Activated T-cell treated with anti-CD3 and anti-CD28 coated beads, Interleukin-2, amount 50 U/mL, for 24 hours (primary cell): Measurements from ENCODE around the gene PYGO2.

Experiments used
- DNase-seq: peaks from one replicate; pipeline ENCODE4 v3.0.0-alpha.2; 2020
- H3K27ac Mint-ChIP-seq: 2 replicates; pipeline ENCODE4 v1.8.0; 2020; ENCODE audit warnings: mild to moderate bottlenecking, mixed read lengths
- H3K27me3 Mint-ChIP-seq: 2 replicates; pipeline ENCODE4 v1.8.0; 2020; ENCODE audit warnings: mixed read lengths
- H3K36me3 Mint-ChIP-seq: 2 replicates; pipeline ENCODE4 v1.8.0; 2020; ENCODE audit warnings: low read depth, mixed read lengths
- H3K4me1 Mint-ChIP-seq: 2 replicates; pipeline ENCODE4 v1.8.0; 2020; ENCODE audit warnings: low read depth, mixed read lengths
- H3K4me3 Mint-ChIP-seq: 2 replicates; pipeline ENCODE4 v1.8.0; 2020; ENCODE audit warnings: mild to moderate bottlenecking, moderate library complexity, mixed read lengths
- H3K9me3 Mint-ChIP-seq: 2 replicates; pipeline ENCODE4 v1.8.0; 2020; ENCODE audit warnings: mixed read lengths

The PYGO2 gene

GRCh38 chr1:154975409-154976059 lies 14.0 kb upstream of the PYGO2 start:
- peaks cover 32% of the 10 kb centered on the region for H3K4me1 Mint-ChIP-seq
- peak; percentile 78 for DNase-seq

GRCh38 chr1:154974808-154975408 lies 13.3 kb upstream of the PYGO2 start:
- H3K27ac Mint-ChIP-seq: no peak overlapping the region
- H3K4me3 Mint-ChIP-seq: no peak overlapping the region
- H3K9me3 Mint-ChIP-seq: no peaks in the 10 kb centered on the region
- H3K4me1 Mint-ChIP-seq: peaks cover 32% of the 10 kb centered on the region
- DNase-seq: peak; percentile 94
- peaks cover 19% of the 10 kb centered on the region for H3K36me3 Mint-ChIP-seq
- no peaks in the 10 kb centered on the region for H3K27me3 Mint-ChIP-seq

More at GRCh38 chr1:154975409-154976059, 14.0 kb upstream of the PYGO2 start:
- no peaks in the 10 kb centered on the region for H3K9me3 Mint-ChIP-seq
- H3K27ac Mint-ChIP-seq: no peak overlapping the region
- peaks cover 19% of the 10 kb centered on the region for H3K36me3 Mint-ChIP-seq
- no peaks in the 10 kb centered on the region for H3K27me3 Mint-ChIP-seq
- no peak overlapping the region for H3K4me3 Mint-ChIP-seq

GRCh38 chr1:154974102-154974807 lies 12.7 kb upstream of the PYGO2 start, which contains the start of gene CKS1B:
CKS1B (plus strand) TSS chr1:154974681; CDS start chr1:154974746, 65 bp downstream.
- H3K27ac Mint-ChIP-seq: no peak within 1 kb of the TSS
- no peaks in the 10 kb centered on the region for H3K9me3 Mint-ChIP-seq
- peaks cover 24% of the 10 kb centered on the region for H3K36me3 Mint-ChIP-seq
- H3K4me1 Mint-ChIP-seq: peaks cover 35% of the 10 kb centered on the region
- no peaks in the 10 kb centered on the region for H3K27me3 Mint-ChIP-seq
- no peak within 1 kb of the TSS for H3K4me3 Mint-ChIP-seq
- DNase-seq: no peak

GRCh38 chr1:154973344-154974101 lies 11.9 kb upstream of the PYGO2 start:
- no peaks in the 10 kb centered on the region for H3K27me3 Mint-ChIP-seq
- no peak overlapping the region for H3K27ac Mint-ChIP-seq
- peaks cover 39% of the 10 kb centered on the region for H3K4me1 Mint-ChIP-seq
- peak; percentile 93 for DNase-seq
- no peak overlapping the region for H3K4me3 Mint-ChIP-seq
- no peaks in the 10 kb centered on the region for H3K9me3 Mint-ChIP-seq
- peaks cover 31% of the 10 kb centered on the region for H3K36me3 Mint-ChIP-seq

- H3K27me3 Mint-ChIP-seq: no peaks in the 10 kb centered on the region
- H3K4me1 Mint-ChIP-seq: peaks cover 37% of the 10 kb centered on the region
- no peaks in the 10 kb centered on the region for H3K9me3 Mint-ChIP-seq
- no peak overlapping the region for H3K27ac Mint-ChIP-seq
- DNase-seq: no peak
- H3K36me3 Mint-ChIP-seq: peaks cover 39% of the 10 kb centered on the region
- H3K4me3 Mint-ChIP-seq: no peak overlapping the region
These were observed 11.1 kb upstream of the PYGO2 start for GRCh38 chr1:154972517-154973343.

- Mint-ChIP-seq H3K27ac (no peak overlapping the region), H3K4me3 (no peak overlapping the region), H3K36me3 (peaks cover 45% of the 10 kb centered on the region), H3K4me1 (peaks cover 33% of the 10 kb centered on the region), H3K9me3 (no peaks in the 10 kb centered on the region), H3K27me3 (no peaks in the 10 kb centered on the region)
- DNase-seq: no peak
These were observed 10.6 kb upstream of the PYGO2 start for GRCh38 chr1:154972213-154972516.

GRCh38 chr1:154971341-154971998 lies 9.9 kb upstream of the PYGO2 start:
- peak overlapping the region; percentile 88 for H3K27ac Mint-ChIP-seq
- H3K36me3 Mint-ChIP-seq: peaks cover 52% of the 10 kb centered on the region
- peak overlapping the region; percentile 27 for H3K4me3 Mint-ChIP-seq
- H3K27me3 Mint-ChIP-seq: no peaks in the 10 kb centered on the region
- no peaks in the 10 kb centered on the region for H3K9me3 Mint-ChIP-seq
- peaks cover 33% of the 10 kb centered on the region for H3K4me1 Mint-ChIP-seq
- DNase-seq: no peak

- Mint-ChIP-seq H3K27ac (peak within 1 kb of the TSS; percentile 88), H3K4me1 (peaks cover 33% of the 10 kb centered on the region), H3K9me3 (no peaks in the 10 kb centered on the region), H3K4me3 (peak within 1 kb of the TSS; percentile 40), H3K27me3 (no peaks in the 10 kb centered on the region), H3K36me3 (peaks cover 59% of the 10 kb centered on the region)
- peak; percentile 54 for DNase-seq
These were observed 9.2 kb upstream of the PYGO2 start, which contains the start of gene SHC1 for GRCh38 chr1:154970631-154971340. SHC1 (minus strand) TSS chr1:154970747; CDS start chr1:154970526, 221 bp downstream.

GRCh38 chr1:154969860-154970452 lies 8.4 kb upstream of the PYGO2 start:
- H3K27ac Mint-ChIP-seq: peak overlapping the region; percentile 88
- H3K27me3 Mint-ChIP-seq: no peaks in the 10 kb centered on the region
- H3K36me3 Mint-ChIP-seq: peaks cover 66% of the 10 kb centered on the region
- no peak for DNase-seq
- H3K4me3 Mint-ChIP-seq: no peak overlapping the region
- no peaks in the 10 kb centered on the region for H3K9me3 Mint-ChIP-seq
- peaks cover 33% of the 10 kb centered on the region for H3K4me1 Mint-ChIP-seq

- H3K27ac Mint-ChIP-seq: peak overlapping the region; percentile 85
- H3K4me1 Mint-ChIP-seq: peaks cover 36% of the 10 kb centered on the region
- no peak for DNase-seq
- H3K4me3 Mint-ChIP-seq: no peak overlapping the region
- H3K36me3 Mint-ChIP-seq: peaks cover 74% of the 10 kb centered on the region
- no peaks in the 10 kb centered on the region for H3K27me3 Mint-ChIP-seq
- H3K9me3 Mint-ChIP-seq: no peaks in the 10 kb centered on the region
These were observed 7.7 kb upstream of the PYGO2 start for GRCh38 chr1:154969246-154969645.

GRCh38 chr1:154968731-154969130 lies 7.1 kb upstream of the PYGO2 start:
- H3K9me3 Mint-ChIP-seq: no peaks in the 10 kb centered on the region
- no peak for DNase-seq
- H3K4me1 Mint-ChIP-seq: peaks cover 40% of the 10 kb centered on the region
- no peaks in the 10 kb centered on the region for H3K27me3 Mint-ChIP-seq
- no peak overlapping the region for H3K4me3 Mint-ChIP-seq
- H3K36me3 Mint-ChIP-seq: peaks cover 79% of the 10 kb centered on the region
- H3K27ac Mint-ChIP-seq: peak overlapping the region; percentile 85

GRCh38 chr1:154967331-154967950 lies 5.9 kb upstream of the PYGO2 start:
- DNase-seq: no peak
- Mint-ChIP-seq H3K27ac (peak overlapping the region; percentile 68), H3K36me3 (peaks cover 87% of the 10 kb centered on the region), H3K27me3 (no peaks in the 10 kb centered on the region), H3K4me3 (no peak overlapping the region), H3K4me1 (peaks cover 46% of the 10 kb centered on the region), H3K9me3 (no peaks in the 10 kb centered on the region)
